ENCODE measurements around the gene VSTM2L. TPM values are rescaled to one million over a fixed set of nuclear protein-coding genes. Genes with fewer than 3 reads are reported as not detected.
A peak's percentile ranks its signal among the peaks of the same experiment; 100 is the strongest.
"Not testable (repeated sequence)": the region's sequence is repeated elsewhere in the genome, so short reads cannot be mapped to it uniquely, and the experiment has no call there.

Gene VSTM2L
- total RNA-seq, result 0.46 and 1.6 TPM in 2 replicates

GRCh38 chr20:37902504-37903313 lies at the start of gene VSTM2L:
Gene VSTM2L (plus strand): TSS chr20:37903127. CDS start chr20:37903351, 224 bp downstream.
- Histone ChIP-seq H3K36me3 (ENCODE audit: control insufficient read depth, insufficient read depth, low read length) (no peaks in the 10 kb centered on the region), H3K4me3 (ENCODE audit: low read depth, low read length) (peak within 1 kb of the TSS; percentile 17), H3K27me3 (ENCODE audit: control insufficient read depth, insufficient read depth, low read length) (peaks cover 59% of the 10 kb centered on the region)
- TF ChIP-seq CTCF (IDR thresholded peaks at IDR 0.05; ENCODE audit: insufficient read depth, low read length, poor library complexity, severe bottlenecking), result no peak
- no peak for DNase-seq (ENCODE audit: low read depth)

- no peaks in the 10 kb centered on the region for H3K27me3 ChIP-seq (ENCODE audit: control insufficient read depth, insufficient read depth, low read length)
- DNase-seq (ENCODE audit: low read depth), result no peak
- H3K4me3 ChIP-seq (ENCODE audit: low read depth, low read length), result no peak overlapping the region
- TF ChIP-seq CTCF (IDR thresholded peaks at IDR 0.05; ENCODE audit: insufficient read depth, low read length, poor library complexity, severe bottlenecking), result no peak
- no peaks in the 10 kb centered on the region for H3K36me3 ChIP-seq (ENCODE audit: control insufficient read depth, insufficient read depth, low read length)
Measured at GRCh38 chr20:37853823-37854375, 49.0 kb upstream of the VSTM2L start.

- H3K27me3 ChIP-seq (ENCODE audit: control insufficient read depth, insufficient read depth, low read length); H3K4me3 ChIP-seq (ENCODE audit: low read depth, low read length); H3K36me3 ChIP-seq (ENCODE audit: control insufficient read depth, insufficient read depth, low read length); DNase-seq (ENCODE audit: low read depth): not testable (repeated sequence)
Measured at GRCh38 chr20:37856034-37856433, 46.9 kb upstream of the VSTM2L start.

- no peak overlapping the region for H3K4me3 ChIP-seq (ENCODE audit: low read depth, low read length)
- peaks cover 2% of the 10 kb centered on the region for H3K36me3 ChIP-seq (ENCODE audit: control insufficient read depth, insufficient read depth, low read length)
- no peak for DNase-seq (ENCODE audit: low read depth)
- no peak for TF ChIP-seq CTCF (IDR thresholded peaks at IDR 0.05; ENCODE audit: insufficient read depth, low read length, poor library complexity, severe bottlenecking)
- no peaks in the 10 kb centered on the region for H3K27me3 ChIP-seq (ENCODE audit: control insufficient read depth, insufficient read depth, low read length)
Measured at GRCh38 chr20:37856932-37857660, 45.8 kb upstream of the VSTM2L start.

- no peak overlapping the region for H3K4me3 ChIP-seq (ENCODE audit: low read depth, low read length)
- H3K27me3 ChIP-seq (ENCODE audit: control insufficient read depth, insufficient read depth, low read length), result no peaks in the 10 kb centered on the region
- no peak for DNase-seq (ENCODE audit: low read depth)
- no peak for TF ChIP-seq CTCF (IDR thresholded peaks at IDR 0.05; ENCODE audit: insufficient read depth, low read length, poor library complexity, severe bottlenecking)
- H3K36me3 ChIP-seq (ENCODE audit: control insufficient read depth, insufficient read depth, low read length), result peaks cover 2% of the 10 kb centered on the region
Measured at GRCh38 chr20:37859406-37860171, 43.3 kb upstream of the VSTM2L start.

- Histone ChIP-seq H3K27me3 (ENCODE audit: control insufficient read depth, insufficient read depth, low read length) (no peaks in the 10 kb centered on the region), H3K4me3 (ENCODE audit: low read depth, low read length) (no peak overlapping the region), H3K36me3 (ENCODE audit: control insufficient read depth, insufficient read depth, low read length) (peaks cover 2% of the 10 kb centered on the region)
- DNase-seq (ENCODE audit: low read depth), result no peak
- TF ChIP-seq CTCF (IDR thresholded peaks at IDR 0.05; ENCODE audit: insufficient read depth, low read length, poor library complexity, severe bottlenecking), result no peak
Measured at GRCh38 chr20:37863289-37863688, 39.6 kb upstream of the VSTM2L start.
